Natural killer cell (primary cell): ENCODE measurements around the gene SYT3. TPM values are rescaled to one million over a fixed set of nuclear protein-coding genes. Genes with fewer than 3 reads are reported as not detected.

ENCODE experiments used
- ATAC-seq, 3 donors: fragments of 150-1000 bp in 2 of 3; fragments of 200-7000 bp in 1 of 3; cut with Tn5 transposase; 1 replicate in 1 of 3; 2 replicates in 2 of 3; pipeline ENCODE4 v1.10.0; 2021; ENCODE audit warnings: mild to moderate bottlenecking in 2 of 3, moderate library complexity in 2 of 3
- DNase-seq, 2 donors: peaks; one replicate each; pipeline versions ENCODE4 v3.0.0 to v3.0.0-alpha.2; 2013 to 2021; ENCODE audit warnings: mixed read lengths in 1 of 2
- H3K27ac ChIP-seq: one replicate; pipeline ENCODE4 v1.5.1; 2013; ENCODE audit warnings: mild to moderate bottlenecking, low read length
- H3K27me3 ChIP-seq: one replicate; pipeline ENCODE4 v1.6.1; 2013; ENCODE audit warnings: low read length; ENCODE audit not compliant: control insufficient read depth, insufficient read depth
- H3K36me3 ChIP-seq: one replicate; pipeline ENCODE4 v1.6.1; 2013; ENCODE audit warnings: low read length; ENCODE audit not compliant: control insufficient read depth, insufficient read depth
- H3K4me1 ChIP-seq: one replicate; pipeline ENCODE4 v1.6.1; 2013; ENCODE audit warnings: low read length; ENCODE audit not compliant: control insufficient read depth, insufficient read depth
- H3K4me3 ChIP-seq: one replicate; pipeline ENCODE4 v1.5.1; 2013; ENCODE audit warnings: low read length
- H3K9me3 ChIP-seq: one replicate; pipeline ENCODE4 v1.6.1; 2013; ENCODE audit warnings: low read length; ENCODE audit not compliant: control insufficient read depth, insufficient read depth
- H3K27ac Mint-ChIP-seq, 2 donors: one replicate each; pipeline ENCODE4 v1.8.0; 2022; ENCODE audit warnings: mild to moderate bottlenecking in 2 of 2, mixed read lengths in 2 of 2, moderate library complexity in 1 of 2
- H3K27me3 Mint-ChIP-seq, 2 donors: one replicate each; pipeline ENCODE4 v1.8.0; 2022; ENCODE audit warnings: low read depth in 2 of 2, mixed read lengths in 2 of 2
- H3K36me3 Mint-ChIP-seq: one replicate; pipeline ENCODE4 v1.8.0; 2022; ENCODE audit warnings: mixed read lengths
- H3K4me1 Mint-ChIP-seq, 2 donors: one replicate each; pipeline ENCODE4 v1.8.0; 2022; ENCODE audit warnings: mixed read lengths in 2 of 2
- H3K4me3 Mint-ChIP-seq: one replicate; pipeline ENCODE4 v1.8.0; 2022; ENCODE audit warnings: mild to moderate bottlenecking, moderate library complexity, mixed read lengths
- H3K9me3 Mint-ChIP-seq, 2 donors: one replicate each; pipeline ENCODE4 v1.8.0; 2022; ENCODE audit warnings: mixed read lengths in 2 of 2
- CTCF ChIP-seq: fragments of 200-600 bp; IDR thresholded peaks from one replicate; pipeline ENCODE4 v1.8.0; 2022; ENCODE audit warnings: antibody characterized with exemption
- WGBS: methylation state at CpG from one replicate; pipeline ENCODE4 v1.1.7; 2013; ENCODE audit warnings: missing lambda C conversion rate; ENCODE audit not compliant: insufficient coverage; 5-methylcytosine and 5-hydroxymethylcytosine counted together
- intact Hi-C: fragments of 100-400 bp; cut with micrococcal nuclease; formaldehyde crosslinking; loops from one replicate; pipeline ENCODE4 v1.14.2; 2022
- total RNA-seq, 4 donors: library from RNA; stranded (reverse); fragments of 120-200 nt in 1 of 4; gene quantifications; one replicate each; pipeline versions ENCODE4 v1.2.3 to v1.2.4, GENCODE V29; 2013 to 2022

Gene SYT3
- total RNA-seq, 3 donors from 2014 or later (not counting 1 experiment from before 2014, with no cell fraction given), result not detected

- WGBS, result 88% methylated on average over 20 of the region's 20 CpGs
- peaks cover 6% of the 10 kb centered on the region for H3K9me3 ChIP-seq
- H3K9me3 Mint-ChIP-seq, result peaks cover 0 to 2% of the 10 kb centered on the region in 2 donors
- no peak overlapping the region for H3K4me3 Mint-ChIP-seq
- H3K36me3 Mint-ChIP-seq, result peaks cover 12% of the 10 kb centered on the region
- ATAC-seq, result no peak
- no peaks in the 10 kb centered on the region for H3K36me3 ChIP-seq
- DNase-seq, result no peak
- no peaks in the 10 kb centered on the region for H3K4me1 Mint-ChIP-seq
- no peak overlapping the region for H3K4me3 ChIP-seq
- intact Hi-C loops, result no loop called here
- H3K27me3 Mint-ChIP-seq, result peaks cover 0 to 15% of the 10 kb centered on the region in 2 donors
- no peak for TF ChIP-seq CTCF
- H3K27ac Mint-ChIP-seq, result no peak overlapping the region
- no peaks in the 10 kb centered on the region for H3K27me3 ChIP-seq
- no peak overlapping the region for H3K27ac ChIP-seq
- H3K4me1 ChIP-seq, result no peaks in the 10 kb centered on the region
These were observed 10.5 kb downstream of the SYT3 start for GRCh38 chr19:50629194-50629593.

- no peak overlapping the region for H3K27ac ChIP-seq
- intact Hi-C loops, result no loop called here
- no peak for DNase-seq
- peaks cover 0 to 2% of the 10 kb centered on the region in 2 donors for H3K9me3 Mint-ChIP-seq
- H3K4me3 Mint-ChIP-seq, result no peak overlapping the region
- no peaks in the 10 kb centered on the region for H3K4me1 Mint-ChIP-seq
- H3K27me3 Mint-ChIP-seq, result peaks cover 0 to 15% of the 10 kb centered on the region in 2 donors
- H3K27me3 ChIP-seq, result no peaks in the 10 kb centered on the region
- no peak for TF ChIP-seq CTCF
- H3K36me3 Mint-ChIP-seq, result peaks cover 6% of the 10 kb centered on the region
- H3K4me3 ChIP-seq, result no peak overlapping the region
- no peaks in the 10 kb centered on the region for H3K9me3 ChIP-seq
- H3K27ac Mint-ChIP-seq, result no peak overlapping the region
- 88% methylated on average over 3 of the region's 7 CpGs for WGBS
- ATAC-seq, result no peak
- H3K4me1 ChIP-seq, result no peaks in the 10 kb centered on the region
- no peaks in the 10 kb centered on the region for H3K36me3 ChIP-seq
These were observed 11.1 kb downstream of the SYT3 start for GRCh38 chr19:50628551-50628950.

GRCh38 chr19:50628146-50628545, 11.5 kb downstream of the SYT3 start:
- no peaks in the 10 kb centered on the region for H3K36me3 ChIP-seq
- H3K27ac ChIP-seq, result no peak overlapping the region
- no peak overlapping the region for H3K4me3 Mint-ChIP-seq
- H3K27me3 ChIP-seq, result no peaks in the 10 kb centered on the region
- no peaks in the 10 kb centered on the region for H3K4me1 ChIP-seq
- DNase-seq (no peak), ATAC-seq (no peak)
- 78% methylated on average over 4 of the region's 5 CpGs for WGBS
- no peak for TF ChIP-seq CTCF
- H3K9me3 Mint-ChIP-seq, result no peaks in the 10 kb centered on the region
- H3K36me3 Mint-ChIP-seq, result peaks cover 2% of the 10 kb centered on the region
- intact Hi-C loops, result no loop called here
- H3K27ac Mint-ChIP-seq, result no peak overlapping the region
- H3K9me3 ChIP-seq, result no peaks in the 10 kb centered on the region
- H3K4me3 ChIP-seq, result no peak overlapping the region
- H3K27me3 Mint-ChIP-seq, result peaks cover 0 to 15% of the 10 kb centered on the region in 2 donors
- H3K4me1 Mint-ChIP-seq, result no peaks in the 10 kb centered on the region

GRCh38 chr19:50626795-50627194, 12.9 kb downstream of the SYT3 start:
- no peak for TF ChIP-seq CTCF
- H3K27ac Mint-ChIP-seq, result no peak overlapping the region
- Histone ChIP-seq H3K4me1 (no peaks in the 10 kb centered on the region), H3K27me3 (no peaks in the 10 kb centered on the region), H3K36me3 (no peaks in the 10 kb centered on the region), H3K4me3 (no peak overlapping the region), H3K9me3 (no peaks in the 10 kb centered on the region), H3K27ac (no peak overlapping the region)
- H3K9me3 Mint-ChIP-seq, result no peaks in the 10 kb centered on the region
- ATAC-seq, result no peak
- no peaks in the 10 kb centered on the region for H3K4me1 Mint-ChIP-seq
- H3K4me3 Mint-ChIP-seq, result no peak overlapping the region
- 67% methylated on average over 3 of the region's 4 CpGs for WGBS
- no peak for DNase-seq
- H3K36me3 Mint-ChIP-seq, result no peaks in the 10 kb centered on the region
- intact Hi-C loops, result no loop called here
- H3K27me3 Mint-ChIP-seq, result peaks cover 0 to 15% of the 10 kb centered on the region in 2 donors
